HCEC 1CT (cell line): Measurements from ENCODE around the gene YBX2.
A peak's percentile ranks its signal among the peaks of the same experiment; 100 is the strongest.
"Not testable (repeated sequence)": the region's sequence is repeated elsewhere in the genome, so short reads cannot be mapped to it uniquely, and the experiment has no call there.

Experiments used
- DNase-seq: peaks from one replicate; pipeline ENCODE4 v3.0.0-alpha.2; 2017

YBX2 gene

GRCh38 chr17:7262192-7262934 lies 32.1 kb downstream of the YBX2 start, which contains the start of gene CLDN7:
TSS of gene CLDN7 (minus strand) at chr17:7262478. CDS start at chr17:7262043, 435 bp downstream.
- no peak for DNase-seq

GRCh38 chr17:7261379-7262191 lies 32.9 kb downstream of the YBX2 start:
- no peak for DNase-seq

DNA sequence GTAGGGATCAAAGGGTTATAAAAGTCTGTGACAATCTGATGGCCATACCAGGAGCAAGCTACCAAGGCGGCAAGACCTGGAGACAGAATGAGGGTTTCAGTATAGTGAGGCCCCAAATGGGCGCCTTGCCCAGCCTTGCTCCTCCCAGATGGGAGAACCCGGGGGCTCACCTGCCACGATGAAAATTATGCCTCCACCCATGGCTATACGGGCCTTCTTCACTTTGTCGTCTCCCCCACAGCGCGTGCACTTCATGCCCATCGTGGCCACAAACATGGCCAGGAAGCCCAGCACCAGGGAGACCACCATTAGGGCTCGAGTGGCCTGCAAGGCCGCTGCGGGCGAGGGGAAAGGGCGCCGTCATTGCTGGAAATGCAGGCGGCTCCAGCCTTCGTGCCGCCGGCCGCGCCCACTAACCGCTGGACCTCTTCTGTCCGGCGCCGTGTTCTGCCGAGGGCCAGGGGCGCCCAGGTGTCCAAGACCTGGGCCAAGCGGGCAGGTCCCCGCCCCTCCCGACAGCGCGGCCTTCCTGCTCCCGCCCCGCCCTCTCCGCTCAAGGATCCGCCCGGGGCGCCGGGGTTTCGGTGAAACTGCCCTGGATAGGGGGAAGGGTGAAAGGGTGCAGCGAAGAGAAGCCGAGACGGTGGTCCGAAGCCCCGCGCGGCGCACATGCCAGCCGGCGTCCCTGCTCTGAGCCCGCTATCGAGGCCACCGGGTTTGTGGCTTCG lies 33.6 kb downstream of the YBX2 start:
- DNase-seq, result no peak

DNA sequence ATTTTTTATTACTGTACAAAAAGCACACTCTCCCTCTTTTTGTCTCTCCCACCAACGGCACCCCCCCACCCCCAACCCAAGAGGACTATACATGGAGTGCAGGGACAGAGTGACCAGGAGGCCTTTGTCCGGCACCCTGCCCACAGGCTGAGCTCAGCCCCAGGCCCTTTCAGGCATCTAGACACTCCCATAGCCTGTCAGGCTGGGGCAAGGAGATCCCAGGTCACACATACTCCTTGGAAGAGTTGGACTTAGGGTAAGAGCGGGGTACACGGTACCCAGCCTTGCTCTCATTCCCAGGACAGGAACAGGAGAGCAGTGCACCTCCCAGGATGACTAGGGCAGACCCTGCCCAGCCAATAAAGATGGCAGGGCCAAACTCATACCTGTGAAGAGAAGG lies 34.3 kb downstream of the YBX2 start:
- DNase-seq, result no peak

GRCh38 chr17:7259555-7259889 lies 34.9 kb downstream of the YBX2 start:
- no peak for DNase-seq

DNA sequence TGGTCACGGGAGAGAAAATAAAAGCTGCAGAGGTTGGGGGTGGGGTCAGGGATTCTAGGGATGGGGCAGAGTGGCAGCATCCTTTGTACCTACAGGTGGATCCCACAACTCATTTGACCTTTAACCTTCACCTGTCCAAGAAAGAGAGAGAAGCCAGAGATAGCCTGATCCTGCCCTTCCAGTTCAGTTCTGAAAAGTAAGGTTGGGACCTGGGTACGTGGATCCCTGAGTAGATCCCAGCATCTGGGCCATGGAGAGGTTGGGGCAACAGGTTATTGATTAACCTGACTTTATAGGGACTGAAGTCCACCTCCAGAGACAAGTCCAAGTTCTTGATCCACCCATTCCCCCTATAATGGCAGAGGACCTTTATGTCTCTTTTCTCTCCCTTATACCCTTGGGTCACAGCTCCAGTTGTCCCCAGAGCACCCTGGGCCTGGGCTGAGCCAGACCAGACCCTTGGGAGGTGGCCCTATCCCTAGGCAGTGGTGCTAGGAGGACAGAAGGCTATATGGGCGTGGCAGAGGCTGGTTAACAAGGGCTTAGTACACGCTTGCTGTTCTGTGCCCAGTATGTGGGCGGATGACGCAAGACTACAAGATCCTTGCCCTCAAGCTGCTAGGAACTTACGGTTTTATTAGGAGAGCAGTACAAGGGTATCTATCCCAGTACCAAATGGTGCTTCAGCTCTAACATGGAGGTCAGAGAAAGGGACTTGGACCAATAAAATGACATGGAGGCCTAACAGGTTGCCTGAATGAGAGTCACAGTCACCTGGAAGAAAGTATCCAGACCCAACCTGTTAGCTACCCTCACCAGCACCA lies 35.5 kb downstream of the YBX2 start:
- peak; percentile 37 for DNase-seq

GRCh38 chr17:7256766-7257456 lies 37.5 kb downstream of the YBX2 start:
- no peak for DNase-seq

GRCh38 chr17:7254511-7254910 lies 39.9 kb downstream of the YBX2 start:
- DNase-seq, result no peak

DNA sequence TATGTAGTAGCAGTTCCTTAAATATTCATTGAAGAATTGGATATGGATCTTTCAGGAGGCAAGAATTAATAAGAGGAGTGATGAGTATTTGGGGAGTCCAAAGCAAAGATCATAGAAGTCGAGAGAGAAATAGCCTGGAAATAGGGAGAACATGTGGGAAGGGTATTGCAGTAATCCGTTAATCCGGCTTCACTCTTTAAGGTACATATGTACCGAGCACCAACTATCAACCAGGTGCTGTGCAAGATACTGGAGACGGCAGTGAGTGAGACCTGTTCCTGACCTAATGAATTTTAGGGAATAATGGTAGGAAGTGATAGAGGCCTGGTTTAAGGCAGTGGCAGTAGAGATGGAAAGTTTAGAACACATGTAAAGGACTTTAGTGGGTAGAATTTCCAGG lies 41.4 kb downstream of the YBX2 start:
- DNase-seq, result no peak

DNA sequence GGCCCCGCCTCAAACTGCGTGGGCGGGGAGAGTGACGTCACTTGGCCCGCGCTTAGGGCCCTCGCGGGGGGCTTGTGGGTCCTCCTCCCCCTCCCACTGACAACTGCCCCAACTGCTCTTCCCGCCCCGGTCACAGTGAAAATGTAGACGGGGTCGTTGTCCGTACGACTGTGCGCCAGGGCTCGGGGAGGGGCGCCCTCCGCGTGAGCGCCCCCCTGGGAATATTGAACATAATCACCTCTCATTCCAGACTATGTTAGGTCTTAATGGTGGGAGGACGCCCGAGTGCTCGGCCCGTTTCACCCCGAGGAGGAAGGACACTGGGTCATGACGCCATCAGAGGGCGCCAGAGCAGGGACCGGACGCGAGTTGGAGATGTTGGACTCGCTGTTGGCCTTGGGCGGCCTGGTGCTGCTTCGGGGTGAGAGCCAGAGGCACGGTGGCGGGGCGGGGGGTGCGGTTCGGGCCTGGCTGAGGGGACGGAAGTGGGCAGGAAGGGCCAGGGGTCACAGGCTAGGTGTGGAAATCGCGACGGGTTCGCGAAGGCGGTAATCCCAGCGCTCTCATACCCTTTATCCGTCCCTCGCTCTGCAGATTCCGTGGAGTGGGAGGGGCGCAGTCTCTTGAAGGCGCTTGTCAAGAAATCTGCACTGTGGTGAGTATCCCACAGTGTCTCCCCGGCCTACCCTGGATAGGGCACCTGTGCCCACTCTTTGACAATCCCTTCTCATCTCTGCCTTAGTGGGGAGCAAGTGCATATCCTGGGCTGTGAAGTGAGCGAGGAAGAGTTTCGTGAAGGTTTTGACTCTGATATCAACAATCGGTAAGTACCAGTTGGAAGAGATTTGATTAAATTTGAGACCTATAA lies 42.0 kb downstream of the YBX2 start, which contains the start of gene ELP5:
Gene ELP5 (plus strand): TSS at position 40 of the 868 bp plus-strand sequence. CDS start 336 bp downstream, at position 376.
- DNase-seq, result peak; percentile 89

DNA sequence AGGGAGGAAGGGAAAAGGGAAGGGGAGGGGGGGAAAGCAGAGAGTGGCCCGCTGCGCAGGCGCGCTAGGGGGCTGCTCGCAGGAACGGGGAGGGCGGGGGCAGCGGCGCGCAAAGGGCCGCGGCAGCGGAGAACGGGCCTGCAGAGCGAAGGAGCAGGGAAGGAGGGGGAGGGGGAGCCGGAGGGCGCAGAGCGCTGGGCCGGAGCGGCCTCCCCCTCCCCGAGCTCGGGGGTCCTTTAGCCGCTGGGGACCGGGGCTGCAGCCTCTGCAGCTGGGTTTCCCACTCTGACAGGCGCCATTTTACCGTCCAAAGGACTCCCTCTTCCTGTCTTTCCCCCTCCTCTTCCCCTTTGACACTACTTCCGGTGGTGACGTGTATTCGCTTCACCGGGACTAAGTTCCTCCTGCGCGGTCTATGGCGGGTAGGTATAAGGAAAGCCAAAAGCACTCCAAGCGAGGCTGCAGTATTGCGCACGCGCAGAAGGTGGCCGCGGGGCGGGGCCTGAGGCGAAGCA lies 42.7 kb downstream of the YBX2 start, which contains the start of gene CTDNEP1:
Gene CTDNEP1 (minus strand): TSS at position 74 of the 515 bp plus-strand sequence. CDS start 438 bp downstream, outside the sequence.
- DNase-seq, result peak; percentile 98

- no peak for DNase-seq
Measured at GRCh38 chr17:7250695-7251627, 43.5 kb downstream of the YBX2 start.

DNA sequence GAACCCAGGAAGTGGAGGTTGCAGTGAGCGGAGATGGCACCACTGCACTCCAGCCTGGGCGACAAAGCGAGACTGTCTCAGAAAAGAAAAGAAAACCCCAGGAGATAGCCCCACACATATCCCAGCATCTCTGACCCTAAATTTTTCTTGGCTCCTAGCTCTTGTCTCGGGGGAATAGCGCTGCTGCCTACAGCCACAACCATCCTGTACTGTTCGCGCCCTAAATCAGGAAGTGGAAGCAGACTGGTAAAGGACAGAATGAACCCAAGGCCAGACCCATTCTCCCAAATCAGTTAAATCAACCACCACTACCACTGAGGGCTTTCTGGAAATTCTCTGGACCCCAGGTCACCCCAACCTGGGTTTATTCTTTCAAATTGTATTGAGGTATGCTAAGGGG lies 44.6 kb downstream of the YBX2 start:
- no peak for DNase-seq

- DNase-seq, result no peak
Measured at GRCh38 chr17:7249214-7249613, 45.2 kb downstream of the YBX2 start.

DNA sequence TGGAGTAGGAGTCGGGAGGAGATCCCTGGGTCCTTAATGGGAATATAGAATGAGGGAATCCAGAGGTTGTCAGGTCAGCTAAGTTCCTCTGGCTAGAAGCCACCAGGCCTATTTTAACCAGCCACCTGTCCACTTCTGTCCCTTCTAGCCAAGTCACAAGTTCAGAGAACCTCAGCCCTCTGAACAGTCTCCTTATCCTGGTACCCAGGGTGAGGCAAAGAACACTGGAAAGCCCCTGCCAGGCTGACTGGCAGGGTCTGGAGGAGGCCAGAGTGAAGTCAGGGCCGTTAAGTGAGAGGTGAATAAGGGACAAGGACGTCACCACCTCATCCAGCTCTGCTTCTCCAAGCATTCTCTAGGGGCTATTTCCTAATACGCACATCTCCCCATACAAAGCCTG lies 45.6 kb downstream of the YBX2 start:
- DNase-seq, result no peak

DNA sequence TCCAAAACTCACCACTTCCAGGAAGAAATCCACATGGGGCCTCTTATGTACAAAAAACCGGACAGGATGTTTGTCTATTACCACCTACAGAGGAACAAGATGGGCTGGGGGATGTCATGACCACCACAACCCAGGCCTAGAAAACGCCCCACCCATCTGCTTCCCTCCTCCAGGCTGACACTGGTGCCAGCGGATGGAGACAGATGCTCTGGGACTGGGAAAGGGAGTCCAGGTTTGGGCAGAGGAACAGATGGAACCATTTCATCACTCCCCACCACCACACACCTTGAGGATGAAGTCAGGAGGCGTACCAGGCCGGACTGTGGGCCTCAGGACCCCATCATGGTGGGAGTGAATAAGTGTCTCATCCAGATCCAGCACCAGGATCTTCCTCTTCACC lies 47.7 kb downstream of the YBX2 start:
- no peak for DNase-seq

- not testable (repeated sequence) for DNase-seq
Measured at GRCh38 chr17:7243838-7244237, 50.6 kb downstream of the YBX2 start.

DNA sequence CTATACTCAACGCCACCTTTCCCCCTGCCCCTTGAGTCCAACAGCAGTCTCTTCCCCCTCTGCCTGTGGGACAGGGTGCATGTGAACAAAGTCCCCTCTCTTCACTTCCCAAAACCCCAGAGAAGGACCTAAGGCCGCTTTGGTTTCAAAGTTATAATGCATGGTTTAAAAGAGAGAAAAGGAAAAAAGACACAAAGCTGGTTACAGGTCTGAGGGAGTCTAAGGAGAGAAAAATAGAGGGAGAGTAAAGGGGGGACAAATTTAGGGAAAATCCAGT lies 51.0 kb downstream of the YBX2 start:
- no peak for DNase-seq

DNA sequence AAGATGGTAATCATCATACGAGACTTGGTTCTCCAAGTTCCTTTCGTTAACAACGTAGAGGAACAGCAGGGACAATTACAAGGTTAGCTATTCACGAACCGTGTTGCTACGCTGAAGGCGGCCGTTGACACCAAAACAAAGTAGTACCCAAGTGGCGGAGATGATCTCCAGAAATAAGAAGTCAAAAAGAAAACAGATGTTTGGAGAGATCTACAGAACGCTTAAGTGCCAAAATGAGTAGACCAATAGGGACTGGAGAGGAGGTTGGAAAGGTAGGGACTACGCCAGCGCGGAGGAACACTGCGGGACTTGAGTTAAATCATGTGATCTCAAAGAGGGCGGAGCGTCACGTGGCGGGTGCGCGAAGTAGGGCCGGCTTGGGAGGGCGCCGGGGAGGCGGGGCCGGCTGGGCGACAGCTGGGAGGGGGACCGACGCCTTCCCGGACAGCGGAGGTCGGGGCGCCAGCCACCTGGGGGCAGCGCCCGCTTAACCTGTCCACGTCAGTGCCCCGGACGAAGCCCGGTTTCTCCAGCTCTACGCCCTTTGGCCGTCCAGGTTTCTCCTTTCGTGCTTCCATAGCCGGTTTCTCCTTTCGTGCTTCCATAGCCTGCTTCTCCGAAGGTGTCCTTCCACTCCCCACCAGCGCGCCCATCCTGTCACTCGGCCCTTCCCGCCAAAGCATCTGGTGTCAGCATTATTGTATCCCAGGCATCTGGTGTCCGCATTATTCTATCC lies 51.6 kb downstream of the YBX2 start:
- DNase-seq, result peak; percentile 89
